HL-60 (cell line): ENCODE data around the gene CCDC102A.

Experiments
- TF ChIP-seq, protein P1 (sequence below): IDR thresholded peaks from one replicate; pipeline ENCODE4 v1.5.1; 2011; ENCODE audit warnings: low read length, control low read depth, inconsistent platforms; ENCODE audit not compliant: insufficient read depth
- TF ChIP-seq, protein P2 (sequence below): IDR thresholded peaks from 2 replicates; pipeline ENCODE4 v1.6.1; 2012; ENCODE audit warnings: low read depth; ENCODE audit not compliant: insufficient replicate concordance

DNA sequence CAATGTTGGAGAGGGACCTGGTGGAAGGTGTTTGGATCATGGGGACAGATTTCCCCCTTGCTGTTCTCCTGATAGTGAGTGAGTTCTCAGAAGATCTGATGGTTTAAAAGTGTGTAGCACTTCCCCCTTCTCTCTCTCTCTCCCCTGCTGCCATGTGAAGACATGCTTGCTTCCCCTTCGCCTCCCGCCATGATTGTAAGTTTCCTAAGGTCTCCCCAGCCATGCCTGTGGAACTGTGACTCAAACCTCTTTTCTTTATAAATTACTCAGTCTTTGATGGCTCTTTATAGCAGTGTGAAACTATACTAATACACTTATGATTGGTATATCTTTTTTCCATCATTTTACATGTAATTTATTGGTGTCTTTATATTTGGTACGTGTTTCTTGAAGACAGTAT lies 19.5 kb upstream of the CCDC102A start:
- TF ChIP-seq, protein P1, sequence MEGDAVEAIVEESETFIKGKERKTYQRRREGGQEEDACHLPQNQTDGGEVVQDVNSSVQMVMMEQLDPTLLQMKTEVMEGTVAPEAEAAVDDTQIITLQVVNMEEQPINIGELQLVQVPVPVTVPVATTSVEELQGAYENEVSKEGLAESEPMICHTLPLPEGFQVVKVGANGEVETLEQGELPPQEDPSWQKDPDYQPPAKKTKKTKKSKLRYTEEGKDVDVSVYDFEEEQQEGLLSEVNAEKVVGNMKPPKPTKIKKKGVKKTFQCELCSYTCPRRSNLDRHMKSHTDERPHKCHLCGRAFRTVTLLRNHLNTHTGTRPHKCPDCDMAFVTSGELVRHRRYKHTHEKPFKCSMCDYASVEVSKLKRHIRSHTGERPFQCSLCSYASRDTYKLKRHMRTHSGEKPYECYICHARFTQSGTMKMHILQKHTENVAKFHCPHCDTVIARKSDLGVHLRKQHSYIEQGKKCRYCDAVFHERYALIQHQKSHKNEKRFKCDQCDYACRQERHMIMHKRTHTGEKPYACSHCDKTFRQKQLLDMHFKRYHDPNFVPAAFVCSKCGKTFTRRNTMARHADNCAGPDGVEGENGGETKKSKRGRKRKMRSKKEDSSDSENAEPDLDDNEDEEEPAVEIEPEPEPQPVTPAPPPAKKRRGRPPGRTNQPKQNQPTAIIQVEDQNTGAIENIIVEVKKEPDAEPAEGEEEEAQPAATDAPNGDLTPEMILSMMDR = no peak
- TF ChIP-seq, protein P2, sequence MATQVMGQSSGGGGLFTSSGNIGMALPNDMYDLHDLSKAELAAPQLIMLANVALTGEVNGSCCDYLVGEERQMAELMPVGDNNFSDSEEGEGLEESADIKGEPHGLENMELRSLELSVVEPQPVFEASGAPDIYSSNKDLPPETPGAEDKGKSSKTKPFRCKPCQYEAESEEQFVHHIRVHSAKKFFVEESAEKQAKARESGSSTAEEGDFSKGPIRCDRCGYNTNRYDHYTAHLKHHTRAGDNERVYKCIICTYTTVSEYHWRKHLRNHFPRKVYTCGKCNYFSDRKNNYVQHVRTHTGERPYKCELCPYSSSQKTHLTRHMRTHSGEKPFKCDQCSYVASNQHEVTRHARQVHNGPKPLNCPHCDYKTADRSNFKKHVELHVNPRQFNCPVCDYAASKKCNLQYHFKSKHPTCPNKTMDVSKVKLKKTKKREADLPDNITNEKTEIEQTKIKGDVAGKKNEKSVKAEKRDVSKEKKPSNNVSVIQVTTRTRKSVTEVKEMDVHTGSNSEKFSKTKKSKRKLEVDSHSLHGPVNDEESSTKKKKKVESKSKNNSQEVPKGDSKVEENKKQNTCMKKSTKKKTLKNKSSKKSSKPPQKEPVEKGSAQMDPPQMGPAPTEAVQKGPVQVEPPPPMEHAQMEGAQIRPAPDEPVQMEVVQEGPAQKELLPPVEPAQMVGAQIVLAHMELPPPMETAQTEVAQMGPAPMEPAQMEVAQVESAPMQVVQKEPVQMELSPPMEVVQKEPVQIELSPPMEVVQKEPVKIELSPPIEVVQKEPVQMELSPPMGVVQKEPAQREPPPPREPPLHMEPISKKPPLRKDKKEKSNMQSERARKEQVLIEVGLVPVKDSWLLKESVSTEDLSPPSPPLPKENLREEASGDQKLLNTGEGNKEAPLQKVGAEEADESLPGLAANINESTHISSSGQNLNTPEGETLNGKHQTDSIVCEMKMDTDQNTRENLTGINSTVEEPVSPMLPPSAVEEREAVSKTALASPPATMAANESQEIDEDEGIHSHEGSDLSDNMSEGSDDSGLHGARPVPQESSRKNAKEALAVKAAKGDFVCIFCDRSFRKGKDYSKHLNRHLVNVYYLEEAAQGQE = no peak
